ENCODE measurements around the gene CDC42BPA. TPM values are rescaled to one million over a fixed set of nuclear protein-coding genes. Genes with fewer than 3 reads are reported as not detected.
"Not testable (repeated sequence)": the region's sequence is repeated elsewhere in the genome, so short reads cannot be mapped to it uniquely, and the experiment has no call there.

CDC42BPA gene
- total RNA-seq, 1 experiment from 2014 or later = 38.2 TPM

DNA sequence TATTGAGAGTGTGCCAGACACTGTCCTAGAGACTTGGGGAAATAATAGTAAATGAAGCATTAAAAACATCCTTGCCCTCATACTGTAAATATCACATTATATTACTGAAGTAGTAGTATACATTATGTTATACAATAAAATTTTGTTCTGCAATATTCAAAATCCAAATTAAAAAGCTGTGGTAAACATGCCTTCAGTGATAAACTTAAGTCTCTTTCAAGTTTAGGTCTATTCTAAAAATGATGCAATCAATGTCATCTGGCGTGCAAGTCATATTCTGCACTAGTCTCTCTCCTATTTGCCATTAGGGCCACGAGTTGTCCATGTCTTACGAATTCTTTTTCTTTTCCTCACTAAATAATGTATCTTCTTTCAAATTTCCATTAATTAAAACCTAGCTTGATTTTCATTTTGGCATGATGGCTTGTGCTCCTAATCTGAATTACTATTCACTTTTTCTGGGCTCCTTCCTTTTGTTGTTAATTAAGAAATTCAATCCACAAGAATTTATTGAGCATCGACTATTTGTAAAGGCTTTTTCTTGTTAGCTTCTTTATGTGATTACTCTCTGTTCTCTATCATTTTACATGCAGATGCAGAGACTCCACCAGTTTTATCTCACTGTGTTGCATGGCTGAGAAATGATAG is 247.5 kb downstream of the CDC42BPA start:
- DNase-seq (ENCODE audit: low read depth) = no peak

DNA sequence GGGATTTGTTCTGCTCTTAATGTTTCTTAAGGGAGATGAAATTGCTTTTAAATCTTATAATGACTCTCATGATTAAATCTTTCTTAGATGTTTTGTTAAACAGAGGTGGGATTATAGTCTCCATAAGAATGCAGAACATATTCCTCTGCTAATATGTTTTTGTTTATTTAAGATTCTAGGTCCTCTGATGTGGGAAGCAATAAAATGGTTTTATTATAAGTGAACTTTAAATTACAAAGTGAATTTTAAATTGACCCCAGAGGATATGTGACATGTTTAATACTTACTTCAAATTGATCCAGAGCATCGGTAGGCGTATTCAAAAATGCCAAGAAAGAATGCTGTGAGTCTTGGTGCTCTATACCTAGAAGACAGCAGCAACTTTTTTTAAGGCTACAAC is 248.8 kb downstream of the CDC42BPA start:
- DNase-seq (ENCODE audit: low read depth) = no peak

DNA sequence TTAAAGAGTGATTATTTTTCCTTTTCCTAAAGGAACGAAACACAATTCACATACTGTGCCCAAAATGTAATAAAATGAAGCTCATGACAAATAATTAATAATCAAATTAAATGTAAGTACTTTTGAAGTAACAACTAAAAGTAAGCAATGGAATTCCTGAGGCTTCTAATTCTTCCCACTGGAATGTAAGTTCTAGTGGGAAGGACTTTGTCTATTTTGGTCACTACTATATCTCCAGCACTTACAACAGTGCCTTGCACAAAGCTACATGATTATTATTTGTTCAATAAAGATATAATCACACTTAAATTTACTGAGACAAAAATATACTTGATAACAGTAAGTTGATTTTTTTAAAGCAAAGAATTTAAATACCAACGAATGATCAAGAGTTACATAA is 249.4 kb downstream of the CDC42BPA start:
- no peak for DNase-seq (ENCODE audit: low read depth)

DNA sequence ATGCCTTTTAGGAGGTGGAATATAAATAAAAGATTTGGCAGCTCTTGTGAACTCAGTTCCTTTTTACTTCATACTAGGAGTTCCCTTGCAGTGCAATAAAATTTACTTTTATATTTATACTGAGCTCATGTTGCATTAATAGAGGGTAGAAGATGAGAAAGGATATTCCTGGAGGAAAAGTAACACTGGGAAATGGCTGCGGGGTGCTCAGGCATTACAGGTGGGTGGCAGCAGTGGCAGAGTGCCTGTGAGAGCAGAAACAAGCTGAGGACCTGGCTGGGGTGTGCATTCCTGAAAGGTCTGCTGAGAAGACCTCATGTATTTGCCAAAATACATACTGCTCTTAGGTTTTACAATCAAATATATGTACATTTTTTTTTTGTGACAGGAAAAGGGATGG is 251.3 kb downstream of the CDC42BPA start:
- no peak for DNase-seq (ENCODE audit: low read depth)

DNA sequence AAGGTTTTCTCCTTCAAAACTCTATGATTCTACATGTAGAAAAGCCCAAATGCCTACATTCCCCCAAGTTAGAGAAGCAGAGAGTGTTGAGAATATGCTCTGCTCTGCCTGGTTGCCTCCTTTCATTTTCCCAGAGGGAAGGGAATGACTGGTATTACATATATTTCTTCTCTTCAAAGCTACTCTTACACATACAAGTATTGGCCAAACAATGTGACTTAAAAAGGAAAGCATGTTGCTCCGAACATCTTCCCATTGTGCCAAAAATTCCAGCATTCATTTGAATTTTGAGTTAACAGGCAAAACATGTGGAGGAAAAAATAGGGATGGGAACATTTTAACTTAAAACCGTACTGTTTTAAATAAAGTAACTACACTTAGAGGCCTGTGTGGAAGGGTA is 253.0 kb downstream of the CDC42BPA start:
- DNase-seq (ENCODE audit: low read depth) = no peak

DNA sequence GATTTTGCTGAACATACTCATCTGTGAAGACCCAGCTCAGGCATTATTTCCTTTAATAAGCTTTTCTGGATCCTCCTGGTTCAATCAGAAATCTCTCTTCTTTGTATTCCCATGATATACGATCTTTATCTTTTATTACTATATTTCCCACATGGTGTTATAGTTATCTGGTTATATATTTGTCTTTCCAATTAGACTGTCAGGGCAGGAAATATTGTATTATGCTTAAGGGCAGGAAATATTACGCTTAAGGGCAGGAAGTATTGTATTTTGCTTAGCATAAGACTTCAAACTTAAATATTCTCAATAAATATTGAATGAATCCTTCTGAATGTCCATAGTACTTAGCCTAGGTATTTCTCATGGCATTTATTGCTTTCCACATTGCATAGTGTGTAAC is 256.0 kb downstream of the CDC42BPA start:
- no peak for DNase-seq (ENCODE audit: low read depth)

DNA sequence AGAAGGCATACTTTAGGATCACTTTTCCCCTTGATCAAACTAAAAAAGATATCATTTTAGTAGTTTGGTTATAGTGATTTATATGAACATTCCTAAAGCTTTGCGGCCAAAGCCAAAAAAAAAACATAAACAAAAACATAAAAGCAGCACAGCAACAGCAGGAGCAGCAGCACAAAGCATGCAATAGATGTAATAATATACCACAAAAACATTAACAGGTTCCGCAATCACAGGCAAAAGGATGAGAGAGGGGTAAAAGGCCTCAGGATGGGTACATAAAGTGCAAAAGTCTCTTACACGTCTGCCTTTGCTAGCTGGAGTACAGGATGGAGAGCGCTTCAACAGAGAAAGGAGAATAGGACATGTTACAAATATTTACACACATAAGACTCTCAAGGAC is 259.2 kb downstream of the CDC42BPA start:
- peak; percentile 35 for DNase-seq (ENCODE audit: low read depth)

DNA sequence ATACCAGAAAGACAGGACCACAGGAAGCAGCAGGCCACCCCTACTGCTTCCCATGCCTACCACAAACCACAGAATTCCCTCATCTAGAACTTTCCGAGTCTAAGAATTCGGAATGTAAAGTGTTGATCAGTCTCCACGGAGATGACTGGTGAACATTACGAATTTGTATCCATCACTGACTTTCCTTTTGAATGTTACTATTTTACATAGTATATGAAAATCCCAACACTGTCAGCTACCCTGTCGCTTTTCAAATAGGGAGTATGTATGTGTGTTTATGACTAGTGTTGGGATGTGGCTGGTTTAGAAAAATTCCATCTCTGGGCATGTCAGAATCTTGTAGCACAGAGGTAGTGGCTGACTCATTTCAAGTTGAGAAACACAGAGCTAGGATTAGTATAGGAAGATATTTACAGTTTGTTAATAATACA is 260.0 kb downstream of the CDC42BPA start:
- peak; percentile 79 for DNase-seq (ENCODE audit: low read depth)

DNA sequence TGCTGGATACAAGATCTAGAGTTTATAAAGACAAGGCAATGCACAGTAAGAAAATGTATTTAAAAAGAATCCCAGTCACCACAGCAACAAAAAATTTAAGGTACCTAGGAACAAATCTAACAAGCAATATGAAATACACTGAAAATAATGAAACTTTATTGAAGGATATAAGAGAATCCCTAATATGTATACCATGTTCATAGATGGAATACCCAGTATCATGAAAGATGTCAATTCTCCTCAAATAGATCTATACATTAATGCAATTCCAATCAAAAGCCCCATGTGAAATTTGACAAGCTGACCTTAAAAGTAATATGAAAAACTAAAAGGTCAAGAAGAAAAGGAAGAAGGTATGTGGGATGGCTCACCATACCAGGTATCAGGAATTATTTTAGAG is 269.0 kb downstream of the CDC42BPA start:
- no peak for DNase-seq (ENCODE audit: low read depth)

DNA sequence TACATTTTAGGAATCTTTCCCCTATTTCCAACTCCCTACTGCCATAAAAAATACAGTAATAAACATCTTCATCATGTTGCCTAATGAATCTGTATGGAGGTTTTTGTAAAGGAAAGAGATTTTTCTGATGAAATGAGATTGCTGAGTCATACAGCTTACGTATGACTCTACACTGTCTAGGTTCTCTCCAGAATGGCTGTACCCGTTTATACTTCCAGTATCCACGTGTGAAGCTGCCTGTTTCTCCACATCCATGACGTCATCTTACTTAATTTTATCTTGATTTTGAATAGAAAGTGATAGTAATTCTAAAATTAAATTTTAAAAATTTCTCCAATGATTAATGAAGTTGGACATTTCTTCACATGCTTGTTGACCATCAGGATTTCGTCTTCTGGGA is 274.5 kb downstream of the CDC42BPA start:
- peak; percentile 32 for DNase-seq (ENCODE audit: low read depth)

DNA sequence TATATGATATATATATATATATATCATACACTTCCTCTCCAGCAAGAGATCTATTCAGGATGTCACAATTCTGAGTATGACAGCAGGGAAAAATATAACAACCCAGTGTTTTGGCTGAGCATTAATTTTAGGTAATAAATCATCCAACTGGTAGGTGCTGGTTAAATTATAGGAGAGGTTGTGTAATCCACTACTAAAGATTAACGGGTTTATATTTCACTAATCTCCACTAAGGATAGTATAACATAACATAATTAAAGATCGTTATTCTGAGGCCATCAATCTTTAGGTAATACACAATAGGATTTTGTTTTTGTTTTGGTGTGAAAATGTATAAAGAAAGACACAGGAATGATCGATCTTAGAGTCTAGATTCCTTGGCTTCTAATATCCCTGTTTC is 276.0 kb downstream of the CDC42BPA start:
- no peak for DNase-seq (ENCODE audit: low read depth)

DNA sequence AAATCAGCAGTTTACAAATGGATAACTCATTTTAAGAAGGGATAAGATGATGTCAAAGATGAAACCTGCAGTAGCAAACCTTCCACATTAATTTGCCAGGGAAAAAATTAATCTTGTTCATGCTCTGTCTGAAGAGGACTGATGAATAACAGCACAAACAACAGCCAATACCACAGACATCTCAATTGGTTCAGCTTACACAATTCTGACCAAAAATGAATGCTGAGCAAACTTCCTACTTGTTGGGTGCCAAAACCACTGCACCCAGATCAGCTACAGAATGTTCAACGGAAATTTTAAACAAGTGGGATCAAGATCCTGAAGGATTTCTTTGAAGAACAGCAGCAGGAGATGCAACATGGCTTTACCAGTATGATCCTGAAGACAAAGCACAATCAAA is 279.9 kb downstream of the CDC42BPA start:
- DNase-seq (ENCODE audit: low read depth) = peak; percentile 36

DNA sequence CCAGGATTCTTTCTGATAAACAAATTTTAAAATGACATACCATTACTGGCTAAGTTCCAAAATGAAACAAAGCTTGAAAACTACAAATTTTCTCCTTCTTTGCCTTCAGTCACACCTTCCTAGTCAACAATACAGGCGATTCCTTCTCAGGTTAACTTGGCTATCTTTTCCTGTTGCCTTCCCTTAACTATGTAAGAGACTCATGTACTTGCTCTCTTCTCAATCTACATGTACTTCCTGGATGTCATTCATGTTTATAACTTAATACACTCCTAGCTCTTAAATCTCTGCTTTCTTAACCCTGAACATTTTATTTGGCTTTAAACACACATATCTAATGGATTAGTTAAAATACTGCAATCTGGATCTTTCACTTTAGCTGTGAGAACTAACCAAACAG is 281.2 kb downstream of the CDC42BPA start:
- DNase-seq (ENCODE audit: low read depth) = no peak

DNA sequence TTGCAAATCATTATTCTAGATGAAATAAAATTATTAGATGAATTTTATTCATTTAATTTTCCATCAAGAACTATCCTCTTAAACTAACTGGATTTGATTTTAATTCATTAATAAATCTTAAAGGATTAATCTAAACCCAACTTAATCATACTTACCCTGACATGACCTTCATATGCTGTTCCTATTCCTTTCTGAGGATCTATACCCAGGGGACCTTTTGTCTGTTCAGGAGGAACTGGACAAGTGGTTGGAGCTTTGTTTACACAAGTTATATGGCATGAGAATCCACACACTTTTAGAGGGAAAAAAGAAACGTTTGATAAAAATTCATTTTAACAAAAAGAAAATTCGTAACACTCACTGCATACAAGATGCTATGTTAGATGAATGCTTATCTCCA is 283.0 kb downstream of the CDC42BPA start:
- no peak for DNase-seq (ENCODE audit: low read depth)

DNA sequence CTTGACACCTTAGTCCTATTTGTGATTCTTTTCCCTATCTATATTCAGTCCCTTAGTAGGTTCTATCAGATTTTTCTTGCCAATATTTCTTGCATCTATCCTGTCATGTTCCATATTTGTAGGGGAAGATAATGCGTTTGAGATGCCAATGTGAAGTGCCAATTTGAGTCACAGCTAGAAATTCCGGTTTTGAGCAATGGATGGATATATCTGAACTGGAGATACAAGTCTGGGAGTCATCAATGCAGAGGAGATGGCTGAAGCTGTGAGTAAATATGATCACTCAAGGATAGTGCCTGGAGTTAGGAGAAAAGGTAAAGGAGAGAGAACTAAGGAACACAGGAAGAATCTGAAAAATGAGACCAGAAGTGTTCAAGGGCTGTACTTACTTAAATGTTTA is 284.4 kb downstream of the CDC42BPA start:
- DNase-seq (ENCODE audit: low read depth) = no peak

DNA sequence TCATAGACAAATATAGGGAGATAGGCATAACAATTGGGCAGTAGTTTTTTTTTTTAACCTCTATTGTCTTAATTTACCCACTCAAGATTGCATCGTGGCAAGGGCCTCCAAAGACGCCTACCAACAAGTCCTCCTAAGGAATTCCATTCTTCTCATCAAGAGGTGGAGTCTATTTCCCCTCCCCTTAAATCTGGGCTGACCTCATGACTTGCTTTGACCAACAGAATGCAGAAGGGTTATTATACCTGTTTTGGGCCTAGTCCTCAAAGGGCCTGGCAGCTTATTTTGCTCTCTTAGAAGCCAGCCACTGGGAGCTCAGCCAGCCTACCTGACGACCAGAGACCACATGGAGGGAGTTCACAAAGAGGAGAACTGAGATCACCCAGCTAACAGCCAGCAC is 285.9 kb downstream of the CDC42BPA start:
- no peak for DNase-seq (ENCODE audit: low read depth)

DNA sequence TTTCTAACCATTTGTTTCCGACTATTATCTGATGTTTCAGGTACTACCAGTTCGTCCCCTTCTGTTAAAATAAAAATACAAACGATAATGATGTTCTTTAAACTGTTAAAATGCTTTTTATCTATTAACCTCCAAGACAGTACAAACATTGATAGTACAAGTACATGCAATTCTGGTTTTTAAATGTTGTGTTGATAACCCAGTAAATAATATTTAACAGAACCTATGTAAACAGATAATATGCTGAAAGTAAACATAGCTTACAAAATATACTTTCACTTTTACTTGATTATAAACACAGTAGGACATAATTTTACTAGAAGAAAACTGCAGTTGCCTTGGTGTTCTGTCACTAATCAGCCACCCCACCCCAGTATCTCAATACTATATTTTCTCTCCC is 301.3 kb downstream of the CDC42BPA start:
- no peak for DNase-seq (ENCODE audit: low read depth)

DNA sequence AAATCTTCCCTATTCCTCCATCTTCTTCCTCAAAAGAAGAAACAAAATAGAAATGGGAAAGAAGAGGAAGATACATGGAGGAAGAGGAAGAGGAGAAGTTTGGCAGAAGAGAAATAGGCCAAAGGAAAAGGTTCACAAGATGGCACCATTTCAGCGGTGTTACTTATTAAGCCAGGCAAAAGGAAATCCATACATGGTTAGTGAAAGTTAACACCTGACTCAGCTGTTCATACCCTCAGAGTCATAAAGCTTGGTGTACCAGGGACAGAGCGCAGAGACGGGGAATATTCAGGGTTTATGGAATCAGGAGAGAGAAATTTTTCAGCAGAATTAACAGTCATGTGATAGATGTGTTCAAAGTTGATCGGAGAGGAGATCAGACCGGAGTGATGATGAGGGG is 307.6 kb downstream of the CDC42BPA start:
- DNase-seq (ENCODE audit: low read depth) = no peak

DNA sequence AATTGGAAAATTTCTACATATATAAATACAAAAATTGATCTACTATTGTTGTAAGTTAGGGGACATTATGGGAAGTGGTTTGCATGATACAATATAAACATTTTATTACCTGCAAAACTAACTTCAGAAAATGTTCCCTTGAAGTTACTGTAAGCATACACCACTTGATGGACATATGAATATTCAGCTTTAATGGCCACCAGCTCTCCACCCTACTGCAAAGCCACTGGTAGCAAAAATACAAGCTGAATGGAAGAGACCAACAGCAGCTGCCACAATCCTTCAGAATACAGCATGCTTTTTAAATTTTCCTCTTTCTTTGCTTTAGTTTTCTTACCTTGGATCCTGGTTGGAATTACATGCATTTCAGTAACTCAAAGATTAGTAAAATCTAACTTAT is 308.4 kb downstream of the CDC42BPA start:
- no peak for DNase-seq (ENCODE audit: low read depth)

DNA sequence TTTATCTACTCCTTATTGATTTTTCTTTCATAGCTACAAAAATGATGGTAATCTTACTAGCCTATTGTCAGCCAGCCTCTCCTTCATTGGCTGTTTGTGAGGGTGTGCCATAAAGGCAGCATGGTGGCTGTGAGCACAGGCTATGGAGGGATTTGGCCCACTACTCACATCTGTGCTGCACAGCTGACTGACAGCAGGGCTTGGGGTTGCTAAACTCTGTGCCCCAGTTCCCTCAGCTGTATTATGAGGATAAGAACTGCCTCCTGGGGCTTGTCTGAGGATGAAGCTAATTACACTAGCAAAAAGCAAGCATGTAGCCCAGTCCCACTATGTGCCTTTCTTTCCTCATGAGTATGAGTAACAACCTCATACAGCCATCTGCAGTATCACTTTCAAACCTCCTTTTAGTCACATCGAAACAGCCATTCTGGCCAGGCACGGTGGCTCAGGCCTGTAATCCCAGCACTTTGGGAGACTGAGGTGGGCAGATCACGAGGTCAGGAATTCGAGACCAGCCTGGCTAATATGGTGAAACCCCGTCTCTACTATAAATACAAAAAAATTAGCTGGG is 312.0 kb downstream of the CDC42BPA start:
- no peak for DNase-seq (ENCODE audit: low read depth)

DNA sequence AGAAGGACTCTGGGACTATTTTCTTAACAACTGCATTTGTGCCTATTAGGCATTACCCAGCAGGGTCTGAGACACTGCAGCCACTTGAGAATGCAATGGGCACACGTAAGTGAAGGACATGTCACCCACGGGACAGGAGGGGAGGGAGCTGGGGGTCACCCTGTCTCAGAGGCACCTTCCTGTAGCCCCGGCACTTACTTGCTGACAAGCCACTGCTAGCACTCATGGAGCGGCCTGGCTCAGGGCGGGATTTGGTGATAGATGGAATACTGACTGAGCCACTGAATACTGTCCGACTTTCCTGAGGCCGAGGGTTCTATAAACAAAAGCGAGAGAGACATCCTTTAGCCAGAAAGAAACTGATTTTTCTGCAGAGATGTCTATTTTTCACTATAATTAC is 313.5 kb downstream of the CDC42BPA start:
- DNase-seq (ENCODE audit: low read depth) = no peak

DNA sequence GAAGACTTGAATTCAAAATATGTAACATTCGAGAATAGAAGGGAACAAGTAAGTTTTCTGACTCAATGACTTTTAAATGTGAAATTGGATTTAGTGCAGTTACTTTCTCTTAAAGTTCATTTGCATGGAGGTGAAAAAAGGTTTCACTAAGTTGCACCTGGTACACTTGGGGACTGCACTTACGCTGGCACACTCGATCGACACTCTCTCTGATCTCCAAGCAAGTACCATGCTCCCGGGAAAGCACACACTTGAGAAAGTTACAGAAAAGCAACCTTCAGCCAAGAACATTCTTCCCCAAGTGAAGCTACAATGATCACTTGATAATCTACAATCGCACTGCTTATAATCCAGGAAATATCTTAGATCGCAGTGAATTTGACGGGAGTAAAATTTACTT is 315.1 kb downstream of the CDC42BPA start:
- no peak for DNase-seq (ENCODE audit: low read depth)

DNA sequence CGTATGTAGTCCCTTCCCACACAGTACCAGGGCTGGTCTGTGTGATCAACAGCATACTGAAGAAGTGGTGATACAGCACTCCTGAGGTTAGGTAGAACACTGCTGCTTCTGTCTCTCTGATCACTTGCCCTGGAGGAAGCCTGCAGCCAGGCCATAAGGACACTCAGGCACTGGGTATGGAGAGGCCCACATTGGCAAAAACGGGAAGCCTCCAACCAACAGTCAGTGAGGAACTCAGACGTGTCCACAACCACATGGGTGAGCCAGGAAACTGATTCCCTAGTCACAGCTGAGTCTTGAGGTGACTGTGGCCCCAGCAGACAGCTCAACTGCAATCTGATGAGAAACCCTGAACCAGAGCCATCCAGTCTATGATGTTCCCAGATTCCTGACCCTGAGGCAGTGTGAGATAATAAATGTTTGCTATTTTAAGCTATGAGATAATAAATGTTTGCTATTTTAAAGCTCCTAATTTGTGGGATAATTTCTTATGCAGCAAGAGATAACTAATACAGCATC is 315.7 kb downstream of the CDC42BPA start:
- DNase-seq (ENCODE audit: low read depth) = no peak

DNA sequence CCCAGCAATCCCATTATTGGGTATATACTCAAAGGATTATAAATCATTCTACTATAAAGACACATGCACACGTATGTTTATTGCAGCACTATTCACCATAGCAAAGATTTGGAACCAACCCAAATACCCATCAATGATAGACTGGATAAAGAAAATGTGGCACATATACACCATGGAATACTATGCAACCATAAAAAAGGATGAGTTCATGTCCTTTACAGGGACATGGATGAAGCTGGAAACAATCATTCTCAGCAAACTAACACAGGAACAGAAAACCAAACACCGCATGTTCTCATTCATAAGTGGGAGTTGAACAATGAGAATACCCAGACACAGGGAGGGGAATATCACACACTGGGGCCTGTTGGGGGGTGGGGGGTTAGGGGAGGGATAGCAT is 318.7 kb downstream of the CDC42BPA start:
- DNase-seq (ENCODE audit: low read depth) = not testable (repeated sequence)

Data from LHCN-M2 (cell line).